ENCODE results near the gene UNC79. TPM values are rescaled to one million over a fixed set of nuclear protein-coding genes. Genes with fewer than 3 reads are reported as not detected.

The UNC79 gene
- total and polyA plus RNA-seq, 7 donors = 0.03 to 0.88 (median 0.44) TPM

GRCh38 chr14:93496856-93497741, 66.4 kb downstream of the UNC79 start:
- intact Hi-C loops (cut with DNase I) = no loop called here
- DNase-seq (no peak), ATAC-seq (no peak)
- Histone ChIP-seq H3K27me3 (ENCODE audit: insufficient read depth in 3 of 3, low read length in 2 of 3) (no peaks in the 10 kb centered on the region), H3K9me3 (no peaks in the 10 kb centered on the region), H3K36me3 (ENCODE audit: insufficient read depth in 1 of 2, low read depth in 1 of 2) (no peaks in the 10 kb centered on the region), H3K4me1 (no peaks in the 10 kb centered on the region), H3K4me3 (no peak overlapping the region), H3K27ac (no peak overlapping the region)
- TF ChIP-seq CTCF (IDR thresholded peaks at IDR 0.05) = no peak
- 81 to 84% (median 82%) methylated on average over 3 of the region's 3 CpGs for WGBS, 3 donors

GRCh38 chr14:93510056-93510455, 79.3 kb downstream of the UNC79 start:
- Histone ChIP-seq H3K27ac (no peak overlapping the region), H3K9me3 (no peaks in the 10 kb centered on the region), H3K4me1 (no peaks in the 10 kb centered on the region), H3K4me3 (no peak overlapping the region), H3K36me3 (ENCODE audit: insufficient read depth in 1 of 2, low read depth in 1 of 2) (no peaks in the 10 kb centered on the region), H3K27me3 (ENCODE audit: insufficient read depth in 3 of 3, low read length in 2 of 3) (no peaks in the 10 kb centered on the region)
- DNase-seq = no peak
- ATAC-seq = no peak
- TF ChIP-seq CTCF (IDR thresholded peaks at IDR 0.05) = no peak
- intact Hi-C loops (cut with DNase I) = no loop called here
- 36 to 44% (median 41%) methylated on average over 1 of the region's 1 CpG for WGBS, 3 donors

GRCh38 chr14:93511001-93511400, 80.3 kb downstream of the UNC79 start:
- Histone ChIP-seq H3K4me3 (no peak overlapping the region), H3K4me1 (no peaks in the 10 kb centered on the region), H3K27ac (no peak overlapping the region), H3K9me3 (no peaks in the 10 kb centered on the region), H3K36me3 (ENCODE audit: insufficient read depth in 1 of 2, low read depth in 1 of 2) (no peaks in the 10 kb centered on the region), H3K27me3 (ENCODE audit: insufficient read depth in 3 of 3, low read length in 2 of 3) (no peaks in the 10 kb centered on the region)
- 79 to 83% (median 80%) methylated on average over 5 of the region's 5 CpGs for WGBS, 3 donors
- TF ChIP-seq CTCF (IDR thresholded peaks at IDR 0.05) = no peak
- ATAC-seq (no peak), DNase-seq (no peak)
- intact Hi-C loops (cut with DNase I) = no loop called here

- H3K36me3 ChIP-seq (ENCODE audit: insufficient read depth in 1 of 2, low read depth in 1 of 2) = no peaks in the 10 kb centered on the region
- no peaks in the 10 kb centered on the region for H3K27me3 ChIP-seq (ENCODE audit: insufficient read depth in 3 of 3, low read length in 2 of 3)
- H3K4me1 ChIP-seq = no peaks in the 10 kb centered on the region
- intact Hi-C loops (cut with DNase I) = no loop called here
- DNase-seq (no peak), ATAC-seq (no peak)
- no peak overlapping the region for H3K27ac ChIP-seq
- TF ChIP-seq CTCF (IDR thresholded peaks at IDR 0.05) = no peak
- 92 to 97% (median 95%) methylated on average over 3 of the region's 3 CpGs for WGBS, 3 donors
- peaks cover 18% of the 10 kb centered on the region for H3K9me3 ChIP-seq
- no peak overlapping the region for H3K4me3 ChIP-seq
These were observed 89.4 kb downstream of the UNC79 start for GRCh38 chr14:93520053-93520607.
